Measurements from ENCODE around the gene ULBP3.
"Not testable (repeated sequence)": the region's sequence is repeated elsewhere in the genome, so short reads cannot be mapped to it uniquely, and the experiment has no call there.

Gene ULBP3

DNA sequence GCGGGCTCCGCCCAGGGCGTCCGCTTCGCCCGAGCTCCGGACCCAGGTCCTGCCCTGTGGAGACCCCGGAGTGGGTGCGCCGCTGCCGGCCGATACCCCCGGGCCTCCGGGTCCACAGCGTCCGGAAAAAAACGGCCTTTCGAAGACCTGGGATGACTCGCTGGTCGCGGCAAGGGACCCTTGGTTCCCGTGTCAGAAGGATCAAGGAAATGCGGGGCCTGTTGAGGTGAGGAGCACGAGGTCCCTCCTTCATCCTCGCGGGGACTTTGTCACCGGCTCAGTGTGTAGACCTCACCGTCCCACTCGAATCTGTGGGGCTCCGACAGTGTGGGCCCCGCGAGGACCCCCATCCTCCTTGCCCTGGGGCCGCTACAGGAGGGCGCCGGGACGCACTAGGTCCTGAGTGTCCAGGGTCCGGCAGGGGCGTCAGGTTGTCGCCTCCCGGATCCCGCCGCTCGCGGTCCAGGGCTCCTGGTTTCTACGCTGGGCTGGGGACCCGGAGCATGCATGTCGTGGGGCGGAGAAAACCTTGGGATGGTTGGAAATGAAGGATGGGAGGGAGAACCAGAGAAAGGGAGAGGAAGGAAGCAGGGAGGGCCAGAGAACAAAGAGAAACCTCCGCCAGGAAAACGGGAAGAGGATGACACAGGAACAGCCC, 54.2 kb downstream of the ULBP3 start:
- DNase-seq, result not testable (repeated sequence)

- not testable (repeated sequence) for DNase-seq
These were observed 54.9 kb downstream of the ULBP3 start for GRCh38 chr6:150013785-150014622.

DNA sequence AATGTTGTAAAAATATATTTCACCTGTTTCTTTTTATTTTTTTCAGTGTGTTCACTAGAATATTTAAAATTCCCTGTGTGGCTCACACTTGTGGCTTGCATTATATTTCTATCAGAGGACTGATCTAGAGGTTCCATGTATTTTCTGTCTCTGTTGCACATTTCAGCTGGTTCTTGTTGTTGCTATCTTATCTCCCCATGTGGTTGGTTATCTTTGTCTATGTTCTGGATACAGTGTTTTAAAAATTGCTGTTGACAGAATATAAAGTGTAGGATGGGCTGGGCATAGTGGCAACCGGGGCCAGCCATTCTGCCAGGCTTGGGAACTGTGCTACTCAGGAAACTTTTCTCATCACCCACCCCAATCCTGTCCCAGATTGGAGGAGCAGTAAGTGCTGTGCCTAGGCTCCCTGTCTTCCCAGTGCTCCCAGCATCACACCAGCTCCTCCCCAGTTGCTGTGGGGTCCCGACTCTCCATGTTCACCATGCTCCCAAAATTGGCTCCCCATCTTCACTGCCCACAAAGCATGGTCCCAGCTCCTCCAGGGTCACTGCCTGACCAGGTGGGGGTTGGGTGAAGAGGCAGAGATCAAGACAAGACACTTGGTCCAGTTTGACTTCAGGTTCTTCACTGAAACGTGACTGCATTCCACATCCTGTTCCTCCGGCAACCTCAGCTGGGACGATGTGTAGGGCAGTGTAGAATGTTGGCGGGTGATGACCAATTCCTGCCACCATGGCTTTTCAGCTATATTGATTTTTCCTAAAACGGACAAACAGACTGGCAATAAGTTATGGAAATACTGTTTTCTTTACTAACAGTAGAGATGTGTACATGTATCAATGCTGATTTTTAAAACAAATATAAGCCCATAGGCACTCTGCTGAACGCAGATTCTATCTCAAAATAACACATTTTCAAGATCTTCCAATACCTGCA, 55.8 kb downstream of the ULBP3 start:
- DNase-seq, result not testable (repeated sequence)

Measured in activated CD4-positive, CD25-positive, alpha-beta regulatory T cell treated with anti-CD3 and anti-CD28 coated beads, Interleukin-2, amount 50 U/mL, for 72 hours (primary cell).